Lower leg skin (tissue), 4 donors: ENCODE data around the gene SNAPC2. TPM values are rescaled to one million over a fixed set of nuclear protein-coding genes. Genes with fewer than 3 reads are reported as not detected.
"Not testable (repeated sequence)": the region's sequence is repeated elsewhere in the genome, so short reads cannot be mapped to it uniquely, and the experiment has no call there.

ENCODE experiments used
- DNase-seq, 2 donors: peaks; one replicate each; pipeline ENCODE4 v3.0.0-alpha.2; 2019; ENCODE audit warnings: low spot score in 2 of 2
- H3K4me3 ChIP-seq: fragments of 200-600 bp; sonication (generic); 2 replicates; pipeline ENCODE4 v1.5.1; 2017; ENCODE audit warnings: mild to moderate bottlenecking, low read depth; ENCODE audit not compliant: poor library complexity, severe bottlenecking
- CTCF ChIP-seq, 3 donors: fragments of 450-650 bp; IDR thresholded peaks; one replicate each; pipeline ENCODE4 v1.5.1; 2016; ENCODE audit warnings: antibody characterized with exemption in 3 of 3, mild to moderate bottlenecking in 3 of 3, moderate library complexity in 2 of 3
- POLR2A ChIP-seq, 2 donors: fragments of 450-650 bp; IDR thresholded peaks; one replicate each; pipeline ENCODE4 v1.6.1; 2016 to 2017; ENCODE audit warnings: antibody characterized with exemption in 2 of 2, mild to moderate bottlenecking in 1 of 2, moderate library complexity in 1 of 2
- WGBS, 2 donors: methylation state at CpG; one replicate each; pipeline ENCODE4 v1.1.5; 2018; 5-methylcytosine and 5-hydroxymethylcytosine counted together
- intact Hi-C: fragments of 100-400 bp; cut with DNase I; formaldehyde crosslinking; loops from one replicate; pipeline ENCODE4 v1.15.0; 2023; ENCODE audit warnings: low total_unique reads
- total RNA-seq, 4 donors: library from RNA; depleted of rRNA; stranded (reverse); fragments of >200 nt; gene quantifications; one replicate each; pipeline ENCODE4 v1.1.0, GENCODE V29; 2016

SNAPC2 gene
- total RNA-seq, 4 donors from 2014 or later: 15.7 to 26.4 (median 24.6) TPM

GRCh38 chr19:7887408-7888144 is 32.6 kb upstream of the SNAPC2 start:
- 83 to 89% methylated on average over 16 of the region's 16 CpGs for WGBS, 2 donors
- no peak for TF ChIP-seq CTCF (IDR thresholded peaks at IDR 0.05)
- no peak for TF ChIP-seq POLR2A (IDR thresholded peaks at IDR 0.05)
- intact Hi-C loops: no loop called here
- DNase-seq: no peak
- H3K4me3 ChIP-seq: no peak overlapping the region

- H3K4me3 ChIP-seq: peak within 1 kb of the TSS; percentile 44
- WGBS, 2 donors: 16% methylated on average over 13 to 21 of the region's 53 CpGs
- peak in 1 of 2 donors; percentile 91 for DNase-seq
- TF ChIP-seq POLR2A (IDR thresholded peaks at IDR 0.05) (no peak), CTCF (IDR thresholded peaks at IDR 0.05) (no peak)
- intact Hi-C loops: no loop called here
These were observed 31.9 kb upstream of the SNAPC2 start, which contains the start of gene LRRC8E for GRCh38 chr19:7888145-7888825. Gene LRRC8E (plus strand): TSS chr19:7888510. CDS start chr19:7895604, 7,094 bp downstream.

GRCh38 chr19:7888826-7889217 is 31.3 kb upstream of the SNAPC2 start:
- no peak for TF ChIP-seq POLR2A (IDR thresholded peaks at IDR 0.05)
- no peak for TF ChIP-seq CTCF (IDR thresholded peaks at IDR 0.05)
- intact Hi-C loops: no loop called here
- no peak for DNase-seq
- WGBS, 2 donors: 38 to 47% methylated on average over 7 to 8 of the region's 8 CpGs
- peak overlapping the region; percentile 44 for H3K4me3 ChIP-seq

DNA sequence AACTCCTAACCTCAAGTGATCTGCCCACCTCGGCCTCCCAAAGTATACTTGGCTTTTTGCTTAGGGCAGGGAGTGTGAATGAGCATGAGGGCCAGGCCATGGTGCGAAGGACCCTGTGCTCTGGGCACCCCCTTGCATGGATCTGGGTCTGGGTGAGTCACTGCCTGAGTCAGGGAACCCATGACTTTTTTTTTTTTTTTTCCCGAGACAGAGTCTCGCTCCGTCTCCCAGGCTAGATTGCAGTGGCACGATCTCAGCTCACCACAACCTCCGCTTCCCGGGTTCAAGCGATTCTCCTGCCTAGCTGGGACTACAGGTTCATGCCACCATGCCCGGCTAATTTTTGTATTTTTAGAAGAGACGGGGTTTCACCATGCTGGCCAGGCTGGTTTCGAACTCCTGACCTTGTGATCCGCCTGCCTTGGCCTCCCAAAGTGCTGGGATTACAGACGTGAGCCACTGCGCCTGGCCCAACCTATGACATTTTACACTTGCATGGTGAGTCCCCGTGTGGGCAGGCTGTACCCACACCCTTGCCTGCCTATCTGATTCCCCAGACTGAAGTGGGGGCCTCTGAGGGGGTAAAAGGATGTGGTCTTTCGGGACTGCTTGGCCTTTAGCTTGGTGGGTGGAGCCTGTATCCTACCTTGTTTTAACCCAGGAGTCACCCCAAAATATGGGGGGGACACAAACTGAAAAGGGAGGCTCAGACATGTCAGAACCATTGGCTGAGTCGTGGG is 26.6 kb upstream of the SNAPC2 start:
- intact Hi-C loops, DNase-seq, H3K4me3 ChIP-seq: not testable (repeated sequence)
- 77 to 85% methylated on average over 18 of the region's 18 CpGs for WGBS, 2 donors

DNA sequence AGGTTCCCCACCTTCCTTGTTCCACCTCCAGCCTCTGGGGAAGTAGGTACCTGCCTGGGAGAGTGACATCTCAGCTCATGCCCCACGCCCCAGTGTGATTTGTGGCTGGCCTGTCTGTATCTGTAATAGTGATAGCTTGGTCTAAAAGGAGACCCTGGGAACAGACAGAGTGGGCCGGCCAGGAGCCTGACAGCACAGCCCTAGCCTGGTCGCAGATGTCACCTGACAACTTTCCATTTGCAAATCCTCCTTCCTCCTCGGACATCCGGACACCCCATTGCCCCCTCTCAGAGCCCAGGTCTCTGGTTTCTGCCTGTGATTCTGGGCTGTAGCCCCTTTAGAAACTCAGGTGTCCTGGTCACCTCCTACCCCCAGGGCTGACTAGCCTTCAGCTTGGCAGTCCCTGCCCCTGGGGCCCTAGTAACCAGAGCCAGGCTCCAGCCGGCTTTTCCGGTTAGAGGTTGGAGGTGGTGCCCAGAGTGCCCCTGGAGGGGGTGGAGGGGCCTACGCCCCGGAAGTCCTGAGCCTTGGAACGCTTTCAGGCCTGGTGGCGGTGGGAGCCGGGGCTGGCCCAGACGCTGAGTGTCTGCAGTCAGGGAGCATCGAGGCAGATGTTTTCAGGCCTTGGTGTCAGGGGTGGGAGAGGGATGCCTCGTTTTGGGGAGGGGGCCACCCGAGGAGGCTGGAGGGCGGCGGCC is 25.4 kb upstream of the SNAPC2 start:
- intact Hi-C loops: no loop called here
- DNase-seq: no peak
- no peak for TF ChIP-seq POLR2A (IDR thresholded peaks at IDR 0.05)
- no peak for TF ChIP-seq CTCF (IDR thresholded peaks at IDR 0.05)
- 45 to 48% methylated on average over 7 to 18 of the region's 18 CpGs for WGBS, 2 donors
- H3K4me3 ChIP-seq: no peak overlapping the region
